ENCODE data around the gene MEOX2.

GRCh38 chr7:15600298-15600697, 86.2 kb downstream of the MEOX2 start:
- TF ChIP-seq, protein P1, sequence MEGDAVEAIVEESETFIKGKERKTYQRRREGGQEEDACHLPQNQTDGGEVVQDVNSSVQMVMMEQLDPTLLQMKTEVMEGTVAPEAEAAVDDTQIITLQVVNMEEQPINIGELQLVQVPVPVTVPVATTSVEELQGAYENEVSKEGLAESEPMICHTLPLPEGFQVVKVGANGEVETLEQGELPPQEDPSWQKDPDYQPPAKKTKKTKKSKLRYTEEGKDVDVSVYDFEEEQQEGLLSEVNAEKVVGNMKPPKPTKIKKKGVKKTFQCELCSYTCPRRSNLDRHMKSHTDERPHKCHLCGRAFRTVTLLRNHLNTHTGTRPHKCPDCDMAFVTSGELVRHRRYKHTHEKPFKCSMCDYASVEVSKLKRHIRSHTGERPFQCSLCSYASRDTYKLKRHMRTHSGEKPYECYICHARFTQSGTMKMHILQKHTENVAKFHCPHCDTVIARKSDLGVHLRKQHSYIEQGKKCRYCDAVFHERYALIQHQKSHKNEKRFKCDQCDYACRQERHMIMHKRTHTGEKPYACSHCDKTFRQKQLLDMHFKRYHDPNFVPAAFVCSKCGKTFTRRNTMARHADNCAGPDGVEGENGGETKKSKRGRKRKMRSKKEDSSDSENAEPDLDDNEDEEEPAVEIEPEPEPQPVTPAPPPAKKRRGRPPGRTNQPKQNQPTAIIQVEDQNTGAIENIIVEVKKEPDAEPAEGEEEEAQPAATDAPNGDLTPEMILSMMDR (IDR thresholded peaks at IDR 0.05; ENCODE audit: insufficient read depth, low read depth, low read length) = no peak
- TF ChIP-seq EZH2 (IDR thresholded peaks at IDR 0.05; ENCODE audit: insufficient read depth, low read length) = no peak

All from astrocyte (in vitro differentiated cells and primary cell).